ENCODE measurements around the gene MMP23B. TPM values are rescaled to one million over a fixed set of nuclear protein-coding genes. Genes with fewer than 3 reads are reported as not detected.

The MMP23B gene
- total and polyA plus RNA-seq, 10 of the 15 experiments (the other 5 are each of a cell fraction or from before 2014, with no cell fraction given) = 0.25 to 0.76 (median 0.34) TPM; not detected in 4

GRCh38 chr1:1606232-1606631 is 25.7 kb upstream of the MMP23B start:
- no TSS peak for BruUV-seq (replicated peaks)
- ATAC-seq (no peak), FAIRE-seq (no peak), DNase-seq (ENCODE audit: low read depth, low spot score) (no peak)
- Histone ChIP-seq H3K9ac (ENCODE audit: control insufficient read depth, insufficient read depth, low read length) (no peak overlapping the region), H3K4me2 (ENCODE audit: control insufficient read depth, insufficient read depth) (no peak overlapping the region), H3K36me3 (ENCODE audit: control insufficient read depth in 2 of 2, insufficient read depth in 2 of 2, low read length in 1 of 2) (no peaks in the 10 kb centered on the region), H3K27me3 (replicated peaks in 1 of 2; ENCODE audit: control insufficient read depth in 2 of 2, insufficient read depth in 2 of 2, low read length in 1 of 2) (no peaks in the 10 kb centered on the region), H3K4me3 (no peak overlapping the region), H3K79me2 (ENCODE audit: control insufficient read depth, insufficient read depth, low read length) (no peaks in the 10 kb centered on the region), H3K27ac (ENCODE audit: control insufficient read depth, insufficient read depth) (no peak overlapping the region), H4K20me1 (ENCODE audit: control insufficient read depth, insufficient read depth) (no peaks in the 10 kb centered on the region), H2AFZ (ENCODE audit: control insufficient read depth, low read depth, low read length) (no peak overlapping the region), H3K4me1 (ENCODE audit: control insufficient read depth, insufficient read depth, low read length) (peaks cover 29% of the 10 kb centered on the region), H3K9me3 (replicated peaks; ENCODE audit: control insufficient read depth, insufficient read depth, low read length) (no peaks in the 10 kb centered on the region)
- ChIA-PET CTCF (no interaction called here), RAD21 (ENCODE audit: unreplicated experiment) (no interaction called here), SMC1A (ENCODE audit: uncharacterized antibody, unreplicated experiment) (no interaction called here), POLR2A (no interaction called here)
- TF ChIP-seq HCFC1 (IDR thresholded peaks at IDR 0.05; ENCODE audit: low read length) (no peak), RAD21 (IDR thresholded peaks at IDR 0.05; ENCODE audit: insufficient read depth, low read depth, low read length) (no peak), NFXL1 (IDR thresholded peaks at IDR 0.05; ENCODE audit: borderline replicate concordance) (no peak), SIX5 (IDR thresholded peaks at IDR 0.05; ENCODE audit: low read depth, low read length, severe bottlenecking) (no peak), CUX1 (IDR thresholded peaks at IDR 0.05; ENCODE audit: insufficient replicate concordance, low read depth, low read length) (no peak), MLLT1 (IDR thresholded peaks at IDR 0.05) (no peak), WRNIP1 (IDR thresholded peaks at IDR 0.05; ENCODE audit: borderline replicate concordance, low read depth, low read length) (no peak), ETV6 (conservative IDR thresholded peaks at IDR 0.05 in 1 of 2, IDR thresholded peaks at IDR 0.05 in 1 of 2; ENCODE audit: borderline replicate concordance in 1 of 2, low read depth in 1 of 2) (no peak), RAD51 (IDR thresholded peaks at IDR 0.05) (no peak), SMAD5 (IDR thresholded peaks at IDR 0.05; ENCODE audit: low read depth) (no peak)
- TF ChIP-seq, protein P1, sequence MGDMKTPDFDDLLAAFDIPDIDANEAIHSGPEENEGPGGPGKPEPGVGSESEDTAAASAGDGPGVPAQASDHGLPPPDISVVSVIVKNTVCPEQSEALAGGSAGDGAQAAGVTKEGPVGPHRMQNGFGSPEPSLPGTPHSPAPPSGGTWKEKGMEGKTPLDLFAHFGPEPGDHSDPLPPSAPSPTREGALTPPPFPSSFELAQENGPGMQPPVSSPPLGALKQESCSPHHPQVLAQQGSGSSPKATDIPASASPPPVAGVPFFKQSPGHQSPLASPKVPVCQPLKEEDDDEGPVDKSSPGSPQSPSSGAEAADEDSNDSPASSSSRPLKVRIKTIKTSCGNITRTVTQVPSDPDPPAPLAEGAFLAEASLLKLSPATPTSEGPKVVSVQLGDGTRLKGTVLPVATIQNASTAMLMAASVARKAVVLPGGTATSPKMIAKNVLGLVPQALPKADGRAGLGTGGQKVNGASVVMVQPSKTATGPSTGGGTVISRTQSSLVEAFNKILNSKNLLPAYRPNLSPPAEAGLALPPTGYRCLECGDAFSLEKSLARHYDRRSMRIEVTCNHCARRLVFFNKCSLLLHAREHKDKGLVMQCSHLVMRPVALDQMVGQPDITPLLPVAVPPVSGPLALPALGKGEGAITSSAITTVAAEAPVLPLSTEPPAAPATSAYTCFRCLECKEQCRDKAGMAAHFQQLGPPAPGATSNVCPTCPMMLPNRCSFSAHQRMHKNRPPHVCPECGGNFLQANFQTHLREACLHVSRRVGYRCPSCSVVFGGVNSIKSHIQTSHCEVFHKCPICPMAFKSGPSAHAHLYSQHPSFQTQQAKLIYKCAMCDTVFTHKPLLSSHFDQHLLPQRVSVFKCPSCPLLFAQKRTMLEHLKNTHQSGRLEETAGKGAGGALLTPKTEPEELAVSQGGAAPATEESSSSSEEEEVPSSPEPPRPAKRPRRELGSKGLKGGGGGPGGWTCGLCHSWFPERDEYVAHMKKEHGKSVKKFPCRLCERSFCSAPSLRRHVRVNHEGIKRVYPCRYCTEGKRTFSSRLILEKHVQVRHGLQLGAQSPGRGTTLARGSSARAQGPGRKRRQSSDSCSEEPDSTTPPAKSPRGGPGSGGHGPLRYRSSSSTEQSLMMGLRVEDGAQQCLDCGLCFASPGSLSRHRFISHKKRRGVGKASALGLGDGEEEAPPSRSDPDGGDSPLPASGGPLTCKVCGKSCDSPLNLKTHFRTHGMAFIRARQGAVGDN (IDR thresholded peaks at IDR 0.05) = no peak
- in situ Hi-C loops (cut with MboI) (no loop called here), intact Hi-C loops (cut with micrococcal nuclease; ENCODE audit: unreplicated experiment) (no loop called here)
- WGBS (ENCODE audit: insufficient coverage, insufficient replicate concordance, low lambda C conversion rate, missing lambda C conversion rate) = 74% methylated on average over 5 of the region's 13 CpGs

All from GM12878 (cell line).